MM.1S (cell line): Measurements from ENCODE around the gene DPH3.
A peak's percentile ranks its signal among the peaks of the same experiment; 100 is the strongest.

Source experiments
- DNase-seq: peaks from one replicate; pipeline ENCODE4 v3.0.0-alpha.2; 2015
- H2AFZ ChIP-seq: fragments of 300-600 bp; sonication (generic); 2 replicates; pipeline ENCODE4 v1.6.0; 2016; ENCODE audit warnings: antibody characterized with exemption, low read length
- H3F3A ChIP-seq: fragments of 300-600 bp; sonication (generic); 2 replicates; pipeline ENCODE4 v1.6.1; 2016; ENCODE audit warnings: mild to moderate bottlenecking, antibody characterized with exemption, low read length, moderate library complexity, mixed read lengths; ENCODE audit not compliant: insufficient read depth
- H3K27ac ChIP-seq: fragments of 300-600 bp; sonication (generic); 2 replicates; pipeline ENCODE4 v1.5.1; 2016; ENCODE audit warnings: mild to moderate bottlenecking, low read length
- H3K27me3 ChIP-seq: fragments of 300-600 bp; sonication (generic); replicated peaks from 2 replicates; pipeline ENCODE4 v1.6.0; 2016; ENCODE audit warnings: low read length; ENCODE audit not compliant: insufficient read depth
- H3K36me3 ChIP-seq: fragments of 300-600 bp; sonication (generic); replicated peaks from 2 replicates; pipeline ENCODE4 v1.6.1; 2016; ENCODE audit warnings: mild to moderate bottlenecking, low read length, mixed read lengths; ENCODE audit not compliant: insufficient read depth
- H3K4me1 ChIP-seq: fragments of 300-600 bp; sonication (generic); 2 replicates; pipeline ENCODE4 v1.6.1; 2016; ENCODE audit warnings: low read length, mixed read lengths
- H3K4me2 ChIP-seq: fragments of 300-600 bp; sonication (generic); 2 replicates; pipeline ENCODE4 v1.6.0; 2016; ENCODE audit warnings: low read depth, low read length
- H3K4me3 ChIP-seq: fragments of 300-600 bp; sonication (generic); 2 replicates; pipeline ENCODE4 v1.5.1; 2016; ENCODE audit warnings: low read length, mixed read lengths
- H3K79me2 ChIP-seq: fragments of 300-600 bp; sonication (generic); 2 replicates; pipeline ENCODE4 v1.6.1; 2016; ENCODE audit warnings: mixed run types, low read length, mixed read lengths
- H3K9ac ChIP-seq: fragments of 300-600 bp; sonication (generic); 2 replicates; pipeline ENCODE4 v1.6.1; 2016; ENCODE audit warnings: low read length, mixed read lengths
- H3K9me2 ChIP-seq: fragments of 300-600 bp; sonication (generic); replicated peaks from 2 replicates; pipeline ENCODE4 v1.6.1; 2016; ENCODE audit warnings: mild to moderate bottlenecking, low read length, mixed read lengths; ENCODE audit not compliant: insufficient read depth
- H3K9me3 ChIP-seq: fragments of 300-600 bp; sonication (generic); replicated peaks from 2 replicates; pipeline ENCODE4 v1.6.1; 2016; ENCODE audit warnings: mild to moderate bottlenecking, low read length, mixed read lengths; ENCODE audit not compliant: insufficient read depth
- H4K20me1 ChIP-seq: fragments of 300-600 bp; sonication (generic); 2 replicates; pipeline ENCODE4 v1.6.1; 2016; ENCODE audit warnings: mild to moderate bottlenecking, low read length, moderate library complexity, mixed read lengths; ENCODE audit not compliant: insufficient read depth
- CTCF ChIP-seq: fragments of 300-600 bp; sonication (generic); IDR thresholded peaks from 2 replicates; pipeline ENCODE4 v1.5.1; 2016; ENCODE audit warnings: antibody characterized with exemption, low read length, mixed read lengths
- EZH2 ChIP-seq: fragments of 300-600 bp; sonication (generic); optimal IDR thresholded peaks from 2 replicates; pipeline ENCODE3; 2017; ENCODE audit warnings: low read depth, mild to moderate bottlenecking, antibody characterized with exemption, low read length, mixed read lengths
- EZH2phosphoT487 ChIP-seq: fragments of 300-600 bp; sonication (generic); IDR thresholded peaks from 2 replicates; pipeline ENCODE4 v1.6.1; 2018; ENCODE audit warnings: antibody characterized with exemption, low read length

The DPH3 gene

DNA sequence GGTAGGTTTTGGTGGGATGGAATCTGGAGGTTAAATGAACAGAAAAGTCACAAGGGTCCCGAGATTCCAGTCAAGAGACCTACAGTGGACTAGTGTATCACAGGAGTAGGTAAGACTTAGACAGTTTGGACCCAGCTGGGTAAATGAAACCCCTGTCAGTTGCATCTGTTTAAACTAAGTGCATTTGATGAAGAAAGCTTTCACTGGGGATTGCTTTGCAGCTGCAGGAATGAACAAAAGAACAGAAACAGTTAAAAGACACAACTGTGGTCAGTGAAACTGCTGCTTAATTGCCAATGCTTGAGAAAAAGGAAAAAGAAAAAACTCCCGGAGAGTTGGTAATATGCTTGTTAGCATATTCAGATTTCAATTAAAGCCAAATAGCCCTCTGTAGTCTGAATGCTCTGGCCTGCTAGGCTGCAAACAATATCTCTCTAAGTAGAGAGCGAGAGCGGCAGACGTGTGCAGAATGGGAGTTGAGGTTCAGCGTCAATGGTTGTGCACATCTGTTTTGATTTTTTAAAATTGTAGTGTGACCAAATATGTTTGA is 37.4 kb upstream of the DPH3 start:
- Histone ChIP-seq H3F3A (no peaks in the 10 kb centered on the region), H3K27ac (no peak overlapping the region), H2AFZ (no peak overlapping the region), H3K9me2 (no peaks in the 10 kb centered on the region), H4K20me1 (no peaks in the 10 kb centered on the region), H3K4me3 (no peak overlapping the region), H3K4me2 (no peak overlapping the region), H3K9me3 (no peaks in the 10 kb centered on the region), H3K36me3 (no peaks in the 10 kb centered on the region; the same call in 1 of the 2 replicates), H3K9ac (no peak overlapping the region), H3K79me2 (peaks cover 11% of the 10 kb centered on the region; the same call in 1 of the 2 replicates), H3K4me1 (peaks cover 18% of the 10 kb centered on the region), H3K27me3 (no peaks in the 10 kb centered on the region)
- DNase-seq = peak; percentile 45
- no peak for TF ChIP-seq CTCF
- no peak for TF ChIP-seq EZH2
- no peak for TF ChIP-seq EZH2phosphoT487

- H3F3A ChIP-seq = no peaks in the 10 kb centered on the region
- H3K27ac ChIP-seq = no peak overlapping the region
- H3K4me3 ChIP-seq = no peak overlapping the region
- H3K4me2 ChIP-seq = no peak overlapping the region
- no peaks in the 10 kb centered on the region for H3K9me2 ChIP-seq
- H2AFZ ChIP-seq = no peak overlapping the region
- H4K20me1 ChIP-seq = no peaks in the 10 kb centered on the region
- H3K4me1 ChIP-seq = peaks cover 18% of the 10 kb centered on the region
- H3K9ac ChIP-seq = no peak overlapping the region
- no peaks in the 10 kb centered on the region for H3K9me3 ChIP-seq
- H3K27me3 ChIP-seq = no peaks in the 10 kb centered on the region
- no peaks in the 10 kb centered on the region; the same call in 1 of the 2 replicates for H3K36me3 ChIP-seq
- no peak for DNase-seq
- TF ChIP-seq EZH2phosphoT487 (no peak), EZH2 (no peak), CTCF (no peak)
- H3K79me2 ChIP-seq = peaks cover 4% of the 10 kb centered on the region; the same call in 1 of the 2 replicates
These were observed 36.8 kb upstream of the DPH3 start for GRCh38 chr3:16301507-16301906.

DNA sequence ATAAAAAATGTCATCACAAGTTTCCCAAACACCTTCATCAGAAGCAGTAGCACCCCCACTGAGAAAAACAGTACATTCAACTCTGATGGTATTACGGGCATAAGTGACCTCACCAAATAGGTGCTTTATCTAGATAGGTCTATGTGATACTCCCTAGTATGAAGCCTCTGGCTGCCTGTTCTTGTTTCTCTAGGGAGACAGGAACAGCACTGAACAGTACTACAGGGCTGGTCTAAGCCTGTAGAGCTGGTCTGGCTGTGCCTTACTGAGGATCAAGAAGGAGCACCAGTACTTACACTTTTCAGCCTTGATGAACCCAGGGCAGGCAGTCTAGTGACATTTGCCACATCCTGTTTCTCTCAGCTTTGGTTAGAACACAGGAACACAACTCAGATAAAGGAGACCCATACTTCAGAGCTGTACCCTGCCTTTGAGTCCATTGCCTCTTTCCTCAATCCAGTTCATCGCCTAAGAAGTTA is 36.2 kb upstream of the DPH3 start:
- no peak overlapping the region for H3K4me2 ChIP-seq

More for the DNA sequence above, 36.2 kb upstream of the DPH3 start:
- Histone ChIP-seq H3K9me2 (no peaks in the 10 kb centered on the region), H3K79me2 (no peaks in the 10 kb centered on the region), H3F3A (no peaks in the 10 kb centered on the region), H3K4me3 (no peak overlapping the region), H3K9me3 (no peaks in the 10 kb centered on the region), H3K4me1 (peaks cover 18% of the 10 kb centered on the region), H3K36me3 (no peaks in the 10 kb centered on the region; the same call in 1 of the 2 replicates), H3K27ac (no peak overlapping the region), H4K20me1 (no peaks in the 10 kb centered on the region), H3K27me3 (no peaks in the 10 kb centered on the region), H3K9ac (no peak overlapping the region), H2AFZ (no peak overlapping the region)
- DNase-seq = peak; percentile 30
- no peak for TF ChIP-seq CTCF
- no peak for TF ChIP-seq EZH2phosphoT487
- no peak for TF ChIP-seq EZH2
